Ishikawa (cell line): ENCODE data around the gene HELZ.

Experiments
- CEBPB ChIP-seq: IDR thresholded peaks from 2 replicates; pipeline ENCODE4 v1.6.1; 2012
- CREB1 ChIP-seq: IDR thresholded peaks from 2 replicates; pipeline ENCODE4 v1.6.1; 2012; ENCODE audit warnings: low read depth
- EGR1 ChIP-seq: IDR thresholded peaks from 2 replicates; pipeline ENCODE4 v1.6.1; 2012
- EP300 ChIP-seq: IDR thresholded peaks from 2 replicates; pipeline ENCODE4 v1.6.1; 2012; ENCODE audit warnings: borderline replicate concordance
- FOXM1 ChIP-seq: IDR thresholded peaks from 2 replicates; pipeline ENCODE4 v1.6.1; 2012; ENCODE audit warnings: low read depth, borderline replicate concordance
- MAX ChIP-seq: IDR thresholded peaks from 2 replicates; pipeline ENCODE4 v1.6.1; 2012
- NFIC ChIP-seq: IDR thresholded peaks from 2 replicates; pipeline ENCODE4 v1.6.1; 2012
- RAD21 ChIP-seq: IDR thresholded peaks from 2 replicates; pipeline ENCODE4 v1.6.1; 2012; ENCODE audit warnings: low read depth
- TAF1 ChIP-seq: IDR thresholded peaks from 2 replicates; pipeline ENCODE4 v1.6.1; 2012; ENCODE audit warnings: low read depth, mild to moderate bottlenecking
- TCF12 ChIP-seq: IDR thresholded peaks from 2 replicates; pipeline ENCODE4 v1.6.1; 2012; ENCODE audit warnings: low read depth
- TEAD4 ChIP-seq: IDR thresholded peaks from 2 replicates; pipeline ENCODE4 v1.6.1; 2012
- YY1 ChIP-seq: IDR thresholded peaks from 2 replicates; pipeline ENCODE4 v1.6.1; 2012; ENCODE audit warnings: low read depth
- ZBTB7A ChIP-seq: IDR thresholded peaks from 2 replicates; pipeline ENCODE4 v1.6.1; 2012; ENCODE audit warnings: low read depth
- TF ChIP-seq, protein P1 (sequence below): IDR thresholded peaks from 2 replicates; pipeline ENCODE4 v1.6.1; 2012
- TF ChIP-seq, protein P2 (sequence below): IDR thresholded peaks from 2 replicates; pipeline ENCODE4 v1.6.1; 2012; ENCODE audit warnings: low read depth, mild to moderate bottlenecking

HELZ gene

DNA sequence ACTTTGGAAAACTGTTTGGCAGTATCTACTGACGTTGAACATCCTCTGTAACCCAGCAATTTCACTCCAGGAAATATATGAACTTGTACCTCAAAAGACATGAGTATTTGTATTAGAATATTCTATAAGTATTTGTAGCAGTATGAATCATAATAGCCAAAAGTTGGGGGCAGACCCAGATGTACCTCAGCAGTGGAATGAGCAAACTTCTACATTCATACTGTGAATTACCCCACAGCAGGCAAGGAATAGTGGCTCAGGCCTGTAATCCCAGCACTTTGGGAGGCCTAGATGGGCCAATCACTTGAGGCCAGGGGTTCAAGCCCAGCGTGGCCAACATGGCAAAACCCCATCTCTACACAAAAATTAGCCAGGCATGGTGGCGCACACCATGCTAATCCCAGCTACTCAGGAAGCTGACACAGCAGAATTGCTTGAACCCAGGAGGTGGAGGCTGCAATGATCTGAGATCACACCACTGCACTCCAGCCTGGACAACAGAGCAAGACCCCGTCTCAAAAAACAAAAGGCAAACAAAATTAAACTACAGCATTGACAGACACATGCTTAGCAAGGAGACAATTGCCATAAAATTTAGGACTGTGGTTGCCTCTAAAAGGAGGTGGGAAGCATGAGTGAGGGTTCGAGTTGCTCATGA lies 11.2 kb upstream of the HELZ start:
- TF ChIP-seq EP300 (no peak), CREB1 (no peak), EGR1 (no peak), YY1 (no peak), NFIC (no peak), TCF12 (no peak), RAD21 (no peak), ZBTB7A (no peak)
- TF ChIP-seq, protein P1, sequence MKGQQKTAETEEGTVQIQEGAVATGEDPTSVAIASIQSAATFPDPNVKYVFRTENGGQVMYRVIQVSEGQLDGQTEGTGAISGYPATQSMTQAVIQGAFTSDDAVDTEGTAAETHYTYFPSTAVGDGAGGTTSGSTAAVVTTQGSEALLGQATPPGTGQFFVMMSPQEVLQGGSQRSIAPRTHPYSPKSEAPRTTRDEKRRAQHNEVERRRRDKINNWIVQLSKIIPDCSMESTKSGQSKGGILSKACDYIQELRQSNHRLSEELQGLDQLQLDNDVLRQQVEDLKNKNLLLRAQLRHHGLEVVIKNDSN, result no peak
- TF ChIP-seq, protein P2, sequence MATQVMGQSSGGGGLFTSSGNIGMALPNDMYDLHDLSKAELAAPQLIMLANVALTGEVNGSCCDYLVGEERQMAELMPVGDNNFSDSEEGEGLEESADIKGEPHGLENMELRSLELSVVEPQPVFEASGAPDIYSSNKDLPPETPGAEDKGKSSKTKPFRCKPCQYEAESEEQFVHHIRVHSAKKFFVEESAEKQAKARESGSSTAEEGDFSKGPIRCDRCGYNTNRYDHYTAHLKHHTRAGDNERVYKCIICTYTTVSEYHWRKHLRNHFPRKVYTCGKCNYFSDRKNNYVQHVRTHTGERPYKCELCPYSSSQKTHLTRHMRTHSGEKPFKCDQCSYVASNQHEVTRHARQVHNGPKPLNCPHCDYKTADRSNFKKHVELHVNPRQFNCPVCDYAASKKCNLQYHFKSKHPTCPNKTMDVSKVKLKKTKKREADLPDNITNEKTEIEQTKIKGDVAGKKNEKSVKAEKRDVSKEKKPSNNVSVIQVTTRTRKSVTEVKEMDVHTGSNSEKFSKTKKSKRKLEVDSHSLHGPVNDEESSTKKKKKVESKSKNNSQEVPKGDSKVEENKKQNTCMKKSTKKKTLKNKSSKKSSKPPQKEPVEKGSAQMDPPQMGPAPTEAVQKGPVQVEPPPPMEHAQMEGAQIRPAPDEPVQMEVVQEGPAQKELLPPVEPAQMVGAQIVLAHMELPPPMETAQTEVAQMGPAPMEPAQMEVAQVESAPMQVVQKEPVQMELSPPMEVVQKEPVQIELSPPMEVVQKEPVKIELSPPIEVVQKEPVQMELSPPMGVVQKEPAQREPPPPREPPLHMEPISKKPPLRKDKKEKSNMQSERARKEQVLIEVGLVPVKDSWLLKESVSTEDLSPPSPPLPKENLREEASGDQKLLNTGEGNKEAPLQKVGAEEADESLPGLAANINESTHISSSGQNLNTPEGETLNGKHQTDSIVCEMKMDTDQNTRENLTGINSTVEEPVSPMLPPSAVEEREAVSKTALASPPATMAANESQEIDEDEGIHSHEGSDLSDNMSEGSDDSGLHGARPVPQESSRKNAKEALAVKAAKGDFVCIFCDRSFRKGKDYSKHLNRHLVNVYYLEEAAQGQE, result no peak

GRCh38 chr17:67253384-67253783 lies 8.4 kb upstream of the HELZ start:
- TF ChIP-seq TEAD4 (no peak), RAD21 (no peak), FOXM1 (no peak), YY1 (no peak), EGR1 (no peak), EP300 (no peak)

DNA sequence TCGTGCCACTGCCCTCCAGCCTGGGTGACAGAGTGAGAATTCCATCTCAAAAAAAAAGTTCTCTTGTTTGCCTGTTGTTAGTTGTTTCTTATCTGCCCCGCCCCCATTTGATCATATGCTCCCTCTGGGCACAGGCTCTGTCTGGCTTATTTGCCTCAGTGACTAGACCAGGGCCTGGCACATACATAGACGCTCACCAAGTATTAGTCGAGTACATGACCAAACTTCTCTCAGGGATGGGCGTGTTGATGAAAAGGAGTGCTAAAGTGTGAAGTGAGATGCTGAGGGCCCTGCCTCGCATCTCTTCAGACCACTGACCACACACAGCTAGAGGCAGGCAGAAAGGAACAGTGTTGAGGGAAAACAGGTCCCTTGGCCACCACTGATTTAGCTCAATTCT lies 3.3 kb upstream of the HELZ start:
- no peak for TF ChIP-seq TEAD4
- TF ChIP-seq TCF12, result no peak
- TF ChIP-seq CEBPB, result no peak
- no peak for TF ChIP-seq MAX
- TF ChIP-seq NFIC, result no peak
- no peak for TF ChIP-seq RAD21
- TF ChIP-seq EGR1, result no peak
- TF ChIP-seq, protein P2, result no peak
- TF ChIP-seq YY1, result no peak
- TF ChIP-seq, protein P1, result no peak
- no peak for TF ChIP-seq TAF1
- TF ChIP-seq FOXM1, result no peak
- no peak for TF ChIP-seq ZBTB7A
- no peak for TF ChIP-seq EP300
- TF ChIP-seq CREB1, result no peak

GRCh38 chr17:67247416-67247900 lies 2.5 kb upstream of the HELZ start:
- TF ChIP-seq YY1 (no peak), RAD21 (no peak), TEAD4 (no peak), TCF12 (no peak), FOXM1 (no peak), CREB1 (no peak), CEBPB (no peak), MAX (no peak), EP300 (no peak), ZBTB7A (no peak), NFIC (no peak), TAF1 (no peak), EGR1 (no peak)
- TF ChIP-seq, protein P2, result no peak
- TF ChIP-seq, protein P1, result no peak
